Ovary (tissue), 3 donors: ENCODE data around the gene TMEM63B.

Experiments used
- EP300 ChIP-seq: sonication (generic); formaldehyde crosslinking; IDR thresholded peaks from one replicate; pipeline ENCODE4 v1.6.1; 2017; ENCODE audit warnings: antibody characterized with exemption
- TF ChIP-seq, protein P1 (sequence below), 3 donors: fragments of 450-650 bp in 2 of 3; fragments of 200-600 bp in 1 of 3; IDR thresholded peaks; one replicate each; pipeline versions ENCODE4 v1.5.1 to v1.8.0; 2016 to 2022; ENCODE audit warnings: antibody characterized with exemption in 3 of 3, mild to moderate bottlenecking in 1 of 3
- donor health status: DM: no; HTN: no; CAD: no.

DNA sequence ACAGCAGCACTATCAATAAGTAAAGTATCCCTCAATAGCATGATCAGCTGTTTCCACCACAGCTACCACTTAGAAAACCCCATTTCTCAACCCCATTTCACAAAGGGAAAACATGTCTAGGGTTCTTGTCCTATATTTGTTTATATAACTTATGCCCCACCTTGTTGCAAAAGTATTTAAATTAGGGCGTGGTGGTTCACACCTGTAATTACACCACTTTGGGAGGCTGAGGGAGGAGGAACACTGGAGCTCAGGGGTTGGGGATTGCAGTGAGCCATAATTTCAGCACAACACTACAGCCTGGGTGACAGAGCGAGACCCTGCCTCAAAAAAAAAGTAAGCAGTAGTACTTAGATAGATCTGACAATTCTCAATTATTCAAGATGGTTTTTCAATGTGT is 3.8 kb upstream of the TMEM63B start:
- TF ChIP-seq, protein P1, sequence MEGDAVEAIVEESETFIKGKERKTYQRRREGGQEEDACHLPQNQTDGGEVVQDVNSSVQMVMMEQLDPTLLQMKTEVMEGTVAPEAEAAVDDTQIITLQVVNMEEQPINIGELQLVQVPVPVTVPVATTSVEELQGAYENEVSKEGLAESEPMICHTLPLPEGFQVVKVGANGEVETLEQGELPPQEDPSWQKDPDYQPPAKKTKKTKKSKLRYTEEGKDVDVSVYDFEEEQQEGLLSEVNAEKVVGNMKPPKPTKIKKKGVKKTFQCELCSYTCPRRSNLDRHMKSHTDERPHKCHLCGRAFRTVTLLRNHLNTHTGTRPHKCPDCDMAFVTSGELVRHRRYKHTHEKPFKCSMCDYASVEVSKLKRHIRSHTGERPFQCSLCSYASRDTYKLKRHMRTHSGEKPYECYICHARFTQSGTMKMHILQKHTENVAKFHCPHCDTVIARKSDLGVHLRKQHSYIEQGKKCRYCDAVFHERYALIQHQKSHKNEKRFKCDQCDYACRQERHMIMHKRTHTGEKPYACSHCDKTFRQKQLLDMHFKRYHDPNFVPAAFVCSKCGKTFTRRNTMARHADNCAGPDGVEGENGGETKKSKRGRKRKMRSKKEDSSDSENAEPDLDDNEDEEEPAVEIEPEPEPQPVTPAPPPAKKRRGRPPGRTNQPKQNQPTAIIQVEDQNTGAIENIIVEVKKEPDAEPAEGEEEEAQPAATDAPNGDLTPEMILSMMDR (IDR thresholded peaks at IDR 0.05): no peak
- no peak for TF ChIP-seq EP300
